GM21528 (cell line): ENCODE measurements around the gene KIR2DL3.
"Not testable (repeated sequence)": the region's sequence is repeated elsewhere in the genome, so short reads cannot be mapped to it uniquely, and the experiment has no call there.

Source experiments
- ATAC-seq: cut with Tn5 transposase; IDR thresholded peaks from one replicate; pipeline ENCODE4 v1.9.1; 2021; ENCODE audit warnings: mild to moderate bottlenecking, moderate library complexity; ENCODE audit not compliant: unreplicated experiment, low FRiP score

The KIR2DL3 gene

DNA sequence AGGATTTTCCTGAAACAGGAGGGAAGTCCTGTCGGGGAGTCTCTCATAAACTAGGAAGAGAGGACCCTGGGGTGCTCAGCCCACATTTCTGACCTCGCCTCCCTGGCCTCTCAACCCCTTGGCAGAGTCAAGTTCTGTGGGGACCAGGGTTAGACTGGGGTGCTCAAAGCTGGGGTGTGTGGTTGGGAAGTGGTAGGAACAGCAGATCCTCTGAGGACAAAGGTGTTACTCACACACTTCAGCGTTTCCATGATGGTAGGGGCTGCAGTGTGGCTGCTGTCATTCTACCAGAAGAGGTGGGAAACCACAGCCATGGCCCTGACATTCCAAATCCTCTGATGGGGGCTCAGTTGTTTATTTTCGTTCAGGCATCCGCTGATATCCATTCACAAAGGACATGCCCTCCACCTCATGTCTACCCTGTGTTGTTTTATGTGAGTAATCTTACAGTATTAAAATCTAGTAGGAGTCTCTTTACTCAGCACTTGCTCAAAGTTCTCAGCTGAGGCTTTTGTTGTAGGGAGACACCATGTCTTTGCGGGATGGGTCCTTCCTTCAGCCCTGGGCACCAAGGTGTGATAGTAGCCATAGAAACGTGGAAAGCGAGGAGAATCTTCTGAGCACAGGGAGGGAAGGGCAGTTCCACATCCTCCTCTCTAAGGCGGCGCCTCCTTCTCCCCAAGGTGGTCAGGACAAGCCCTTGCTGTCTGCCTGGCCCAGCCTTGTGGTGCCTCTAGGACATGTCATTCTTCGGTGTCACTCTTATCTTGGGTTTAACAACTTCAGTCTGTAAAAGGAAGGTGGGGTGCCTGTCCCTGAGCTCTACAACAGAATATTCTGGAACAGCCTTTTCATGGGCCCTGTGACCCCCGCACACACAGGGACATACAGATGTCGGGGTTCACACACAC lies 1.5 kb downstream of the KIR2DL3 start:
- no peak for ATAC-seq

GRCh38 chr19:54741950-54742349 lies 3.6 kb downstream of the KIR2DL3 start:
- ATAC-seq = not testable (repeated sequence)

- not testable (repeated sequence) for ATAC-seq
Observed at GRCh38 chr19:54744080-54744479, 5.8 kb downstream of the KIR2DL3 start.

- ATAC-seq = not testable (repeated sequence)
Observed at GRCh38 chr19:54747614-54748322, 9.5 kb downstream of the KIR2DL3 start.

DNA sequence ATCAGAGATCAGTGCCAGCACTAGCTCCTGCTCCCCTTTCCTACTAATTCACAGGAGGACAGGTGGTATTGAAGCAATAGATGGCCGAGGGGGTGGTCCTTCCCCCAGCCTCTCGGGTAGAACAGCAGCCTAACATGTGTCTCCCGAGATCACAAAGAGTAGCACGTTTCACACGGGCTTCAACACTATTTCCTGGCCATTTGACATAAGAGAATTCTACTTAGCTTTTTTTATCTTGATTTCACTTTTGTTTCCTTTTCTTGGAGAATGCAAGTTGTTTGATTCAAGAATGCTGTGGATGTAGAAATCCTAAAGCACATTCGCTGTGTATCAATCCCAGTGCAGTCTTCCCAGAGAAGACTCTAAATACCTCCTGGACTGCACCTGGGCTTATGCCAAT lies 12.0 kb downstream of the KIR2DL3 start:
- ATAC-seq = not testable (repeated sequence)

DNA sequence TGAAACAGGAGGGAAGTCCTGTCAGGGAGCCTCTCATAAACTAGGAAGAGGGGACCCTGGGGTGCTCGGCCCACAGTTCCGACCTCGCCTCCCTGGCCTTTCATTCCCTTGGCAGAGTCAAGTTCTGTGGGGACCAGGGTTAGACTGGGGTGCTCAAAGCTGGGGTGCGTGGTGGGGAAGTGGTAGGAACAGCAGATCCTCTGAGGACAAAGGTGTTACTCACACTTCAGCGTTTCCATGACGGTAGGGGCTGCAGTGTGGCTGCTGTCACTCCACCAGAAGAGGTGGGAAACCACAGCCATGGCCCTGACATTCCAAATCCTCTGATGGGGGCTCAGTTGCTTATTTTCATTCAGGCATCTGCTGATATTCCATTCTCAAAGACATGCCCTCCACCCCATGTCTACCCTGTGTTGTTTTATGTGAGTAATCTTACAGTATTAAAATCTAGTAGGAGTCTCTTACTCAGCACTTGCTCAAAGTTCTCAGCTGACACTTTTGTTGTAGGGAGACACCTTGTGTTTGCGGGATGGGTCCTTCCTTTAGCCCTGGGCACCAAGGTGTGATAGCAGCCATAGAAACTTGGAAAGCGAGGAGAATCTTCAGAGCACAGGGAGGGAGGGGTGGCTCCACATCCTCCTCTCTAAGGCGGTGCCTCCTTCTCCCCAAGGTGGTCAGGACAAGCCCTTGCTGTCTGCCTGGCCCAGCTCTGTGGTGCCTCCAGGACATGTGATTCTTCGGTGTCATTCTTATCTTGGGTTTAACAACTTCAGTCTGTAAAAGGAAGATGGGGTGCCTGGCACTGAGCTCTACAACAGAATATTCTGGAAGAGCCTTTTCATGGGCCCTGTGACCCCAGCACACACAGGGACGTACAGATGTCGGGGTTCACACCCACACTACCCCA lies 18.1 kb downstream of the KIR2DL3 start:
- ATAC-seq = not testable (repeated sequence)

GRCh38 chr19:54758577-54758976 lies 20.3 kb downstream of the KIR2DL3 start:
- not testable (repeated sequence) for ATAC-seq

DNA sequence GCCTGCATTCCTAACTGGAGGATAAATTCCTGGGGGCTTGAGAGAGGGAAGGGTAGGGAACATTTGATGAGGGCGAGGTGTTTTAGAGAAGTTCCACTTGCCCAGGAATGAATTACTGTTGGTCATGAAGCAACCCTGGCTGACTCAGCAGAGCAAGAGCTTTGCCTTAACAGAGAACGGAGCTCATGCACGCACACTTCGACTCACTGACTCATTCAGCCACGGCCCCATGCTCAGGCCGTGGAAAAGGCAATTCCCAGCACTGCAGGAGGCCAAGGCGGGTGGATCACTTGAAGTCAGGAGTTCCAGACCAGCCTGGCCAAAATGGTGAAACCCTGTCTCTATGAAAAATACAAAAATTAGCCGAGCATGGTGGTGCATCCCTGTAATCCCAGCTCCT lies 25.9 kb downstream of the KIR2DL3 start:
- ATAC-seq = not testable (repeated sequence)

DNA sequence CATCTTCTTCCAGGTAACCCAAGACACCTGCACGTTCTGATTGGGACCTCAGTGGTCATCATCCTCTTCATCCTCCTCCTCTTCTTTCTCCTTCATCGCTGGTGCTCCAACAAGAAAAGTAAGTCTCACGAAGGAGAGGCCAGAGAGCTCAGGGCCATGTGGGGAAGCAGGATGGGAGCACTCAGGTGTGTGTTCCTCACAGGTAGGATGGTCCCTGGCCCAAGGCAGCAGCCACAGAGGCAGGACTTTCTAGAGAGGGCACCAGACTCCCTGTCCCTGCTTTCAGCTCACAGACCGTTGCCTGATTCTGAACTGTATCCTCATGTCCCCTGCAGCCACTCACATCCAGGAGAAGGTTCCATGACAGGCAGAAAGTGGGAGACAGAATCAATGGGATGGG lies 28.2 kb downstream of the KIR2DL3 start:
- not testable (repeated sequence) for ATAC-seq

GRCh38 chr19:54769646-54770045 lies 31.3 kb downstream of the KIR2DL3 start, which contains the start of gene KIR2DL1:
TSS of gene KIR2DL1 (plus strand) at chr19:54769793. CDS start at chr19:54769851, 58 bp downstream.
- not testable (repeated sequence) for ATAC-seq

GRCh38 chr19:54770511-54770910 lies 32.2 kb downstream of the KIR2DL3 start:
- not testable (repeated sequence) for ATAC-seq

- not testable (repeated sequence) for ATAC-seq
Observed at GRCh38 chr19:54771018-54771960, 33.0 kb downstream of the KIR2DL3 start.

DNA sequence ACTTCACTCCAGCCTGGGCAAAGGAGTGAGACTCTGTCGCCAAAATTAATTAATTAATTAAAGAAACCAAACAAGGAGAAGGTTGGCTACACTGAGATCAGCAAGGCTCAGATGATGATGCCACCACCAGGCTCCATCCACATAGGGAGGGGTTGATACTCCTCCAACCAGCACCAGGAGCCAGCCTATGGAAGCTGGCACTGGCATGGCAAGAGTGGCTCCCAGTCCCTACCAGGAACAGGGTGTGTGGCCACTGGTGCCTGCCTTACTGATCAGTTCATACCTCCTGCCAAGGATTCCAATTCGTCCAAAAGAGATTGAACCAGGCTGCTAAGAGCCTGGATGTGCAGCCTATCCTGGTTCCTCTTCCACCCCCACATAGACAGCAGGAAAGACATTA lies 34.4 kb downstream of the KIR2DL3 start:
- ATAC-seq = not testable (repeated sequence)

- ATAC-seq = not testable (repeated sequence)
Observed at GRCh38 chr19:54775095-54775815, 36.9 kb downstream of the KIR2DL3 start.

GRCh38 chr19:54775830-54776229 lies 37.5 kb downstream of the KIR2DL3 start:
- ATAC-seq = not testable (repeated sequence)

GRCh38 chr19:54777851-54778250 lies 39.5 kb downstream of the KIR2DL3 start:
- ATAC-seq = not testable (repeated sequence)

DNA sequence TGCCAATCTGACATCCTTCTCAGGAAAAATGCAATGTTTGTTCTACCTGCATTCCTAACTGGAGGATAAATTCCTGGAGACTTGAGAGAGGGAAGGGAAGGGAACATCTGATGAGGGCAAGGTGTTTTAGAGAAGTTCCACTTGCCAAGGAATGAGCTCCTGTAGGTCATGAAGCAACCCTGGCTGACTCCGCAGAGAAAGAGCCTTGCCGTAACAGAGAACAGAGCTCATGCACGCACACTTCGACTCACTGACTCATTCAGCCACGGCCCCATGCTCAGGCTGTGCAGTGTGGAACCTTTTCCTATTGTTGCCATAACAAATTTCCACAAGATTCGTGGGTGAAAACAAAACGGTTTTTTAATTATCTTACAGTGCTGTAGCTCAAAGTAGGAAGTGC lies 40.6 kb downstream of the KIR2DL3 start:
- not testable (repeated sequence) for ATAC-seq

DNA sequence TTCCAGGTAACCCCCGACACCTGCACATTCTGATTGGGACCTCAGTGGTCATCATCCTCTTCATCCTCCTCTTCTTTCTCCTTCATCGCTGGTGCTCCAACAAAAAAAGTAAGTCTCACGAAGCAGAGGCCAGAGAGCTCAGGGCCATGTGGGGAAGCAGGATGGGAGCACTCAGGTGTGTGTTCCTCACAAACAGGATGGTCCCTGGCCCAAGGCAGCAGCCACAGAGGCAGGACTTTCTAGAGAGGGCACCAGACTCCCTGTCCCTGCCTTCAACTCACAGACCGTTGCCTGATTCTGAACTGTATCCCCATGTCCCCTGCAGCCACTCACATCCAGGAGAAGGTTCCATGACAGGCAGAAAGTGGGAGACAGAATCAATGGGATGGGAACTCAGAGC lies 44.6 kb downstream of the KIR2DL3 start:
- ATAC-seq = not testable (repeated sequence)
